Esophagus squamous epithelium (tissue), 5 donors: ENCODE measurements around the gene HIF1A. TPM values are rescaled to one million over a fixed set of nuclear protein-coding genes. Genes with fewer than 3 reads are reported as not detected.

Experiments
- DNase-seq: peaks from one replicate; lab custom pipeline; 2025; lab: John Stamatoyannopoulos, UW
- H3K27ac ChIP-seq, 4 donors: fragments of 200-600 bp; sonication (generic); one replicate each; pipeline ENCODE4 v1.5.1; 2016 to 2019; ENCODE audit warnings: mild to moderate bottlenecking in 1 of 4
- H3K27me3 ChIP-seq, 4 donors: fragments of 200-600 bp; sonication (generic); 1 replicate in 3 of 4; 2 replicates in 1 of 4; pipeline versions ENCODE4 v1.5.1 to v1.6.0; 2017 to 2021; ENCODE audit warnings: antibody characterized with exemption in 1 of 4
- H3K36me3 ChIP-seq, 3 donors: fragments of 200-600 bp; sonication (generic); one replicate each; pipeline ENCODE4 v1.5.1; 2016 to 2019
- H3K4me1 ChIP-seq, 3 donors: fragments of 200-600 bp; sonication (generic); one replicate each; pipeline ENCODE4 v1.5.1; 2017 to 2019
- H3K4me3 ChIP-seq, 4 donors: fragments of 200-600 bp; sonication (generic); 1 replicate in 3 of 4; 2 replicates in 1 of 4; pipeline ENCODE4 v1.5.1; 2016 to 2019; ENCODE audit warnings: mild to moderate bottlenecking in 2 of 4, moderate library complexity in 1 of 4
- H3K9me3 ChIP-seq, 3 donors: fragments of 200-600 bp; sonication (generic); one replicate each; pipeline ENCODE4 v1.5.1; 2016 to 2019
- POLR2A ChIP-seq, 4 donors: fragments of 450-650 bp; IDR thresholded peaks; one replicate each; pipeline ENCODE4 v1.6.1; 2017; ENCODE audit warnings: antibody characterized with exemption in 4 of 4, mild to moderate bottlenecking in 4 of 4, moderate library complexity in 3 of 4
- WGBS, 2 donors: methylation state at CpG; one replicate each; pipeline ENCODE4 v1.1.5; 2018; 5-methylcytosine and 5-hydroxymethylcytosine counted together
- intact Hi-C: fragments of 100-400 bp; cut with DNase I; formaldehyde crosslinking; loops from one replicate; pipeline ENCODE4 v1.15.0; 2022
- total RNA-seq, 4 donors: library from RNA; depleted of rRNA; stranded (reverse); fragments of >200 nt; gene quantifications; one replicate each; pipeline ENCODE4 v1.1.0, GENCODE V29; 2016
- TF ChIP-seq, protein P1 (sequence below), 6 experiments: fragments of 450-650 bp in 4 of 6; fragments of 200-600 bp in 2 of 6; sonication (generic) in 2 of 6; IDR thresholded peaks; one replicate each; pipeline ENCODE4 v1.5.1; 2016 to 2019; ENCODE audit warnings: antibody characterized with exemption in 6 of 6, mild to moderate bottlenecking in 4 of 6, moderate library complexity in 4 of 6
- donor health status: DM: yes; HTN: yes; CAD: no.

The HIF1A gene
- total RNA-seq, 4 donors from 2014 or later = 108 to 199 (median 127) TPM

DNA sequence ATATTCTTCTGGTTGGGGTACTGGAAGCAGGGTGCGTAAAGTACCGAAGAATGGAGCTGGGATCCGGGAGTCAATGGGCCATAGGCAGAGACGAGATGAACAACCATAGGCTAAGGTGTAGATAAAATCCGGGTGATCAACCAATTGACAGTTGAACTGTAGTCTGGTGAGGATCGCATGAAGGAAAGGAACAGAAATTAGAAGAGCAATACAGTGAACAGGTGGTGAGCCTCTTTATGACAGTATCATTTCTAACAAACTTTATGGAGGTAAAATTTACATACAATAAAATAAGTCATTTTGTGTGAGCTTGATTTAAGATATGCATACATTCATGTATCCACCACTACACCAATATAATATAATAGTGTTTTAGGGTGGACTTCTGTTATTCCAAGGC is 13.9 kb upstream of the HIF1A start:
- no peaks in the 10 kb centered on the region for H3K27me3 ChIP-seq
- no peak overlapping the region for H3K27ac ChIP-seq
- H3K4me1 ChIP-seq = peaks cover 0 to 17% (median 0%) of the 10 kb centered on the region in 3 donors
- H3K36me3 ChIP-seq = no peaks in the 10 kb centered on the region
- DNase-seq = no peak
- no peaks in the 10 kb centered on the region for H3K9me3 ChIP-seq
- 90 to 93% methylated on average over 6 of the region's 6 CpGs for WGBS, 2 donors
- H3K4me3 ChIP-seq = no peak overlapping the region
- TF ChIP-seq, protein P1, sequence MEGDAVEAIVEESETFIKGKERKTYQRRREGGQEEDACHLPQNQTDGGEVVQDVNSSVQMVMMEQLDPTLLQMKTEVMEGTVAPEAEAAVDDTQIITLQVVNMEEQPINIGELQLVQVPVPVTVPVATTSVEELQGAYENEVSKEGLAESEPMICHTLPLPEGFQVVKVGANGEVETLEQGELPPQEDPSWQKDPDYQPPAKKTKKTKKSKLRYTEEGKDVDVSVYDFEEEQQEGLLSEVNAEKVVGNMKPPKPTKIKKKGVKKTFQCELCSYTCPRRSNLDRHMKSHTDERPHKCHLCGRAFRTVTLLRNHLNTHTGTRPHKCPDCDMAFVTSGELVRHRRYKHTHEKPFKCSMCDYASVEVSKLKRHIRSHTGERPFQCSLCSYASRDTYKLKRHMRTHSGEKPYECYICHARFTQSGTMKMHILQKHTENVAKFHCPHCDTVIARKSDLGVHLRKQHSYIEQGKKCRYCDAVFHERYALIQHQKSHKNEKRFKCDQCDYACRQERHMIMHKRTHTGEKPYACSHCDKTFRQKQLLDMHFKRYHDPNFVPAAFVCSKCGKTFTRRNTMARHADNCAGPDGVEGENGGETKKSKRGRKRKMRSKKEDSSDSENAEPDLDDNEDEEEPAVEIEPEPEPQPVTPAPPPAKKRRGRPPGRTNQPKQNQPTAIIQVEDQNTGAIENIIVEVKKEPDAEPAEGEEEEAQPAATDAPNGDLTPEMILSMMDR (IDR thresholded peaks at IDR 0.05) = no peak
- TF ChIP-seq POLR2A (IDR thresholded peaks at IDR 0.05) = no peak
- intact Hi-C loops = no loop called here

DNA sequence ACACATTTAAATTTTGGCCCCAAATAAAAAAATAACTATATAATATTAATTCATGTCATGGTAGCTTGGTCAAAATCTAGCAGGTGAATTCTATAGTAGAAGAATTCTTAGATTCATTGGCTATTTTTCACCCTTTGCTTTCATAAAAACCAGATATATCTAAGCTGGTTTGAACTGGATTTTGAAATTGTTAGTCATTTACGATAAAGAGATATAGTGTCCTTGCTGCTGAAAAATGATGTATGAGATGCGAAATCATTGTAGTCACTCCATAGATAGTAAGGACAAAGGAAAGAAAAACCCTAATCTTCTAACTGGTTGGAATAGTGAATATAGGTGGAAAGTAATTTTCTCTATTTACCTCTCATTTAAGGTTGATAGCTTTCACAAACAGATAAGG is 12.2 kb upstream of the HIF1A start:
- no peak for DNase-seq
- H3K27ac ChIP-seq = no peak overlapping the region
- peaks cover 0 to 17% (median 0%) of the 10 kb centered on the region in 3 donors for H3K4me1 ChIP-seq
- intact Hi-C loops = no loop called here
- WGBS, 2 donors = 67 to 72% methylated on average over 2 of the region's 2 CpGs
- H3K9me3 ChIP-seq = no peaks in the 10 kb centered on the region
- H3K27me3 ChIP-seq = no peaks in the 10 kb centered on the region
- no peaks in the 10 kb centered on the region for H3K36me3 ChIP-seq
- no peak for TF ChIP-seq POLR2A (IDR thresholded peaks at IDR 0.05)
- TF ChIP-seq, protein P1 (IDR thresholded peaks at IDR 0.05) = no peak
- H3K4me3 ChIP-seq = no peak overlapping the region

DNA sequence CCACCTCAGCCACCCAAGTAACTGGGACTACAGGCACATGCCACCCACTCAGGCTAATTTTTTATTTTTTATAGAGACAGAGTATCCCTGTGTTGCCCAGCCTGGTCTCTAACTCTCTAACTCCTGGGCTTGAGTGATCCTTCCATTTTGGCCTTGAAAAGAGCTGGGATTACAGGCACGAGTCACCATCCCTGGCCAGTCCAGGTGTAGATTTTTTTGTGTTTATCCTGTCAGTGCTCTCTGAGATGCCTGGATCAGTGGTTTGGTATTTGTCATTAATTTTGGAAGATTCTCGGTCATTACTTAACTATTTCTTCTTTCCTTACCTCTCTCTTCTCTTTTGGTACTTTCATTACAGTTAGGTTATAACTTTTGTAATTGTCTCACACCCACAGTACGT is 5.3 kb upstream of the HIF1A start:
- H3K4me1 ChIP-seq = peaks cover 0 to 8% (median 5%) of the 10 kb centered on the region in 3 donors

DNA sequence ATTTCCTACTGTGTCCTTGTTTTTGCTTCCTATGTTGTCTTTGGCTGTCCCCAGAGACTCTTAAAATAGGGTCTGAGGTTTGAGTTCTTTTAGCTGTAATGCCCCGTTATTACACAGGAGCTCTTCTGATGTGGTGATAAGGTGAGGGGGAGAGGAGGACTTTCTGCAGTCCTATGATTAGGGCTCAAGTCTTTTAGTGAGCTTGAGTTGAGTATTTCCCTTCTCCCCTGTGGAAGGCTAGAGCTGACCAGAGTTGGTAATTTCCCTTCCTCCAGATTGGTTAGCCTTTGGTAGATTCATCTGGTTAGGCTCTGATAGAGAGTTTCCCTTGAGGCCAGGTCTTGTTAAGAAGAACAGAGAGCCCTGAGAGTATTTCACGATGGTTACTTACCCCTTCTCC is 4.3 kb upstream of the HIF1A start:
- Histone ChIP-seq H3K36me3 (no peaks in the 10 kb centered on the region), H3K9me3 (no peaks in the 10 kb centered on the region), H3K4me3 (no peak overlapping the region), H3K4me1 (peaks cover 0 to 8% (median 5%) of the 10 kb centered on the region in 3 donors), H3K27ac (no peak overlapping the region), H3K27me3 (no peaks in the 10 kb centered on the region)
- 76 to 80% methylated on average over 2 of the region's 2 CpGs for WGBS, 2 donors
- TF ChIP-seq, protein P1 (IDR thresholded peaks at IDR 0.05) = no peak
- no peak for TF ChIP-seq POLR2A (IDR thresholded peaks at IDR 0.05)
- DNase-seq = no peak
- intact Hi-C loops = loop anchor here (10.0 kb wide), 1 partner anchor 216 kb away; no protein-coding TSS in a partner anchor

More for the DNA sequence above, 5.3 kb upstream of the HIF1A start:
- Histone ChIP-seq H3K4me3 (no peak overlapping the region), H3K27me3 (no peaks in the 10 kb centered on the region), H3K36me3 (no peaks in the 10 kb centered on the region), H3K27ac (no peak overlapping the region), H3K9me3 (no peaks in the 10 kb centered on the region)
- DNase-seq = no peak
- 51 to 55% methylated on average over 3 of the region's 3 CpGs for WGBS, 2 donors
- intact Hi-C loops = loop anchor here (10.0 kb wide), 1 partner anchor 215 kb away; no protein-coding TSS in a partner anchor
- TF ChIP-seq, protein P1 (IDR thresholded peaks at IDR 0.05) = no peak
- no peak for TF ChIP-seq POLR2A (IDR thresholded peaks at IDR 0.05)

DNA sequence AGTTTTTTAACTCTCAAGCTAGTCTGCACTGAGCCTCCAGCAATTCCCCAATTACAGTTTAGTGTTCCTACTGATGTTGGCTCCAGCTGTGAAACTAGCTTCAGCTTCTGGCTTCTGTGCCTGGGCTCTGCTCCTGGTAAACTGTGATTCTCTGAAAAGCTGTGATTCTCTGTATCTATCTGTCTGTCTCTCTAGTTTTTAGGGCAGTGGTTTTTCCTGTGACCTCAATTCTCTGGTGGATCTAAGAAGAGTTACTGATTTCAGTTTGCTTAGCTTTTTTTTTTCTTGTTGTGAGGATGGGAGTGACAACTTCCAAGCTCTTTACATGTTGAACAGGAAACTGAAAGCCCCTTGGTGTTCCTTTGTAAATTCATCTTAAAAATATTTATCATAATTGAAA is 3.8 kb upstream of the HIF1A start:
- Histone ChIP-seq H3K27ac (no peak overlapping the region), H3K27me3 (no peaks in the 10 kb centered on the region), H3K36me3 (no peaks in the 10 kb centered on the region), H3K9me3 (no peaks in the 10 kb centered on the region), H3K4me1 (peaks cover 0 to 8% (median 5%) of the 10 kb centered on the region in 3 donors), H3K4me3 (no peak overlapping the region)
- no peak for TF ChIP-seq POLR2A (IDR thresholded peaks at IDR 0.05)
- TF ChIP-seq, protein P1 (IDR thresholded peaks at IDR 0.05) = no peak
- DNase-seq = no peak
- intact Hi-C loops = loop anchor here (10.0 kb wide), 1 partner anchor 217 kb away; no protein-coding TSS in a partner anchor
